Endothelial cell of umbilical vein (primary cell): ENCODE results near the gene SP1.

Experiments used
- CTCF ChIP-seq, 2 donors: IDR thresholded peaks; 1 replicate in 1 of 2; 2 replicates in 1 of 2; pipeline ENCODE4 v1.5.1; 2011; ENCODE audit warnings: low read length in 2 of 2, mild to moderate bottlenecking in 2 of 2, moderate library complexity in 2 of 2, control low read depth in 1 of 2, inconsistent platforms in 1 of 2, low read depth in 1 of 2; ENCODE audit not compliant: insufficient read depth in 1 of 2; ENCODE audit errors: extremely low read depth in 1 of 2
- MAX ChIP-seq: IDR thresholded peaks from 2 replicates; pipeline ENCODE4 v1.6.1; 2011; ENCODE audit not compliant: insufficient read depth, insufficient read length

- no peak for TF ChIP-seq CTCF (IDR thresholded peaks at IDR 0.05; ENCODE audit: extremely low read depth in 1 of 2, insufficient read depth in 1 of 2, low read depth in 1 of 2, low read length in 2 of 2)
- TF ChIP-seq MAX = no peak
Observed at GRCh38 chr12:53463802-53464560, 84.0 kb downstream of the SP1 start.
